GM12891 (cell line): ENCODE data around the gene REM2.

Source experiments
- POLR2A ChIP-seq: IDR thresholded peaks from 2 replicates; pipeline ENCODE4 v1.6.1; 2011; ENCODE audit warnings: low read depth, low read length, control low read depth
- POLR2AphosphoS5 ChIP-seq: IDR thresholded peaks from 2 replicates; pipeline ENCODE4 v1.6.1; 2011; ENCODE audit warnings: low read depth, low read length, control low read depth

DNA sequence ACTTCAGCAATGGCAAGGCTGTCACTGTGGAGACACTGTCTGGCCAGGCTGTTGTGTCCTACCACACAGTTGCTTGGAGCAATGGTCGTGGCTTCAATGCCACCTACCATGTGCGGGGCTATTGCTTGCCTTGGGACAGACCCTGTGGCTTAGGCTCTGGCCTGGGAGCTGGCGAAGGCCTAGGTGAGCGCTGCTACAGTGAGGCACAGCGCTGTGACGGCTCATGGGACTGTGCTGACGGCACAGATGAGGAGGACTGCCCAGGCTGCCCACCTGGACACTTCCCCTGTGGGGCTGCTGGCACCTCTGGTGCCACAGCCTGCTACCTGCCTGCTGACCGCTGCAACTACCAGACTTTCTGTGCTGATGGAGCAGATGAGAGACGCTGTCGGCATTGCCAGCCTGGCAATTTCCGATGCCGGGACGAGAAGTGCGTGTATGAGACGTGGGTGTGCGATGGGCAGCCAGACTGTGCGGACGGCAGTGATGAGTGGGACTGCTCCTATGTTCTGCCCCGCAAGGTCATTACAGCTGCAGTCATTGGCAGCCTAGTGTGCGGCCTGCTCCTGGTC lies 7.2 kb upstream of the REM2 start:
- no peak for TF ChIP-seq POLR2A
- no peak for TF ChIP-seq POLR2AphosphoS5
